NT2/D1 (cell line): ENCODE measurements around the gene STK24.

ENCODE experiments used
- SUZ12 ChIP-seq: IDR thresholded peaks from 2 replicates; pipeline ENCODE4 v1.6.1; 2011; ENCODE audit not compliant: insufficient read length, insufficient read depth; ENCODE audit errors: extremely low read depth
- YY1 ChIP-seq: IDR thresholded peaks from 2 replicates; pipeline ENCODE4 v1.6.1; 2011; ENCODE audit not compliant: insufficient read length, insufficient read depth

DNA sequence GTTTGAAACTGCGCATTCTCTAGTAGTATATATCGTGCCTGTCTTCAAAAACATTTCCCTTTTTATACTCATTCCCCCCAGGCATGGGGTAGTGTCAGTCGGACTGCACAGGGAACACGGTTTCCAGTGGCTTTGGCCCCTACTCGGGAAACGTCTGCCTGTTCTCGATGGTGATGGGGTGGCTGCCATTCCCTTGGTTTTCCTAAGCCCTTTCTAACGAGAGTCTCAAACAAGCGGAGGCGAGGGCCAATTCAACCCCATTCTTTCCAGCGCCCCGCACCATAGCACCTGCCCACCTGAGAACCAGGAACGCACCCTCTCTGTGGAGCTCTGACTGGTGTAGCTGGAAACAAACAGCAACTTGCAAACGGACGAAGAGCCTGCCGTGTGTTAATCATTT lies 127.6 kb downstream of the STK24 start:
- TF ChIP-seq SUZ12 (no peak), YY1 (no peak)
